HG02678 (cell line): ENCODE results near the gene GDF7.

Experiments
- ATAC-seq: cut with Tn5 transposase; IDR thresholded peaks from one replicate; pipeline ENCODE4 v1.9.1; 2021; ENCODE audit warnings: mild to moderate bottlenecking, moderate library complexity; ENCODE audit not compliant: unreplicated experiment

The GDF7 gene

DNA sequence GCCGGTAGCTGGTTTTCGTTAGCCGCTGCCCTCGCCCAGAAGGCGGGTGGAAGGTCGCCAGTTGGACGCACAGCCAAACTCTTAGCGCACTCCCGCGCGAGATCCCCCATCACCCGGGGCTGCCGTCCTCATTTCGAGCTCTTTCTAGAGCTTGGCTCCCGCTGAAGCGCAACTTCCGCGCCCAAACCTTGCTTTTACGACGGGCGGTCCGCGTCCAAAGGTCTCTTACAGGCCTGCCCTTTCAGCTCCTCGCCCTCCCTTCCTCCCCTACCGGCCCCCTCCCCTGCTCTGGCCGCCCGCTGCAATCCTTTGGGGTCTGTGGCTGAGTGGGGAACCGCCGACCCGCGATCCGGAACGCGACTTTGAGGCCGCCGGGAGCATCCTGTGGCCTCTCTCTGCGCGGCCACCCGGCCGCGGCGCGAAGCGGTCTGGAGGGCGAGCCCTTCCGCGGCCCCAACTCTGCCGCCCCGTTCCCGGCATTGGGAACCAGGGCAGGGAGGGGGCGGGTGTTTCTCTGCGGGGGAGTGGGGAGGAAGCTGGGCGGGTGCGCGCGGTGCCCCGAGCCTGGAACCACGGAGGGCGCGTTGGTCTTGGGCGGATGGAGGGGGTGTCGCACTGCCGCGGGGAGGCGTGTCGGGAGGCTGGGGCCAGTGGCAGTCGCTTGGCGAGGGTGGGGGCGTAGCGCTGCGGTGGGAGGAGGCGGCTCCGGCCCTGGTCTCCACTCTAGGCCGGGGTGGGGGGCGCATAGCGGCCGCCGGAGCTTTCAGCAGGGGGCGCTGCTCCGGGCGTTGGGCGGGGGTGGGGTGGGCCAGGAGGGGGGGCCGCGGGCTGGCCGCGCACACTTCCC is at the start of gene GDF7:
TSS of gene GDF7 (plus strand) at position 841 of the 847 bp plus-strand sequence. CDS start 96 bp downstream, outside the sequence.
- ATAC-seq, result no peak

DNA sequence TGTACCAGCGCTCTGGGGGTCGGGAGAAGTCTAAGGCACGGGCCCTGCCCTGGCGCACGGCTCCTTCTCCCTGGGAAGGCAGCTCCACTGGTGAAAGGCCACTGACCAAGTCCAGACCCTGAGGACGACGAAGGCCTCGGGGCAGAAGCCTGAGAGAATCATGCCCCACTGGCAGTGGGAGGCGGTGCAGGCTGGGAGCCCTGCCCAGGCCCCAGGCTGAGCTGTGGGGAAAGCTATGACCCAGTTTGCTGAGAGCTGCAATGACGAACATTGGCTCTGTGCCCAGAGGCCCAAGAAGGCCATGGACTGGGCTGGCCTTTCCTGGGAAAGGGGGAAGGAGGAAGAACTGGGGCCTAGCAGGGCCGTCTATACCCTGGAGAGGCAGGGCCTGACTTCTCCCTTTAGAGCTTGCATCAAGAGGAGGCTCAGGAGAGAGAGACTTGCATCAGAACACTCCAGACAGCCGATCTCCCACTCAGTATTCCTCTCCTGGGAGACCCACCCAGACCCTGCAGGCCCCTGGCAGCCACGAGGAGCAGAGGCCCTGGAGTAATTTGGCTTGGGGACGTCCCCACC is 49.0 kb upstream of the GDF7 start:
- no peak for ATAC-seq

DNA sequence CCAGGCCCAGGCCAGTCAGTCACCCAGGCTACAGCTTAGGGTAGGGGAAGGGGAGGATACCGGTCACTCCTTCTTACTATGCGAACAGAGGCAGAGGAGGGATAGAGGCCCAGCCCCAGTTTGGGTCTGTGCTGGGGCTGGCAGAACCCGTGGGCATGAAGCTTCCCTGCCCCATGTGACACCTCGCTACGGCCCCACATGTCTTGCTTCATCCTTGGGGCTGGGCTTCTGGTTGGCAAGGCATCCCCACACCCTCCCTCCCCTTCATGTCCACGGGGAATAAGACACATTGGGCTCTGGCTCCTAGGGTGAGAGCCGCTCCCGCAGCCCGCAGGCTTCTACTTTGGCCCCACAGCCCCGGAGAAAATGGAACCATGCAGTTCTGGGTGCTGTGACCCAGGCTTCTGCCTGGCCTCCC is 48.5 kb upstream of the GDF7 start:
- no peak for ATAC-seq

DNA sequence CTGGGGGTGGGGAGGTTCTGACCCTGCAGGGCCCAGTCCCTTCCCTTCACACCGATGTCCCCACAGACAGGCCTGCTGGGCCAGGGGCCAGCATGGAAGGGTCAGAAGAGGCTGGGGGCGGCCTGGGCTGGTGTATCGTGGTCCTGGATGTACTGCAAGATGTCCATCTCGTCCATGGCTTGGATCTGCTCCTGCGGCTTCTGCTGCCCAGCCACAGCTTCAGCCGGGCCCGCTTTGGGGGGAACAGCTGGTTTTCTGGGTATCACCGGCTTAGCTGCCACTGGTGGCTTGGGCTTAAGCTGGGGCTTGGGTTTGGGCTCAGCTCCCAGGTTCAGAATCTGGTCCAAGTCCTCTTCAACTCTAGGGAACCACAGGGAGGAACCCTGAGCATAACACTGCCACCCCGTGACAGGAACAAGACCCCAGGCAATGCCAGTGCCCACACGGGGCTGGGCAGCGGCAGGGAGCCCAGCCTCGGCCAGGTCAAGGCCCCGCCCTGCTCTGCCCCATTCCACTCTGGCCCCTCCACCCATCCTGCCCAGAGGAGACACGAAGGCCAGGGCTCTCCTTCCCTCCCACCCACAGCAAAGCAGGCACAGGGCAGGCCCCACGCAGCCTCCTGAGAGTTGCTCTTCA is 47.9 kb upstream of the GDF7 start:
- no peak for ATAC-seq

DNA sequence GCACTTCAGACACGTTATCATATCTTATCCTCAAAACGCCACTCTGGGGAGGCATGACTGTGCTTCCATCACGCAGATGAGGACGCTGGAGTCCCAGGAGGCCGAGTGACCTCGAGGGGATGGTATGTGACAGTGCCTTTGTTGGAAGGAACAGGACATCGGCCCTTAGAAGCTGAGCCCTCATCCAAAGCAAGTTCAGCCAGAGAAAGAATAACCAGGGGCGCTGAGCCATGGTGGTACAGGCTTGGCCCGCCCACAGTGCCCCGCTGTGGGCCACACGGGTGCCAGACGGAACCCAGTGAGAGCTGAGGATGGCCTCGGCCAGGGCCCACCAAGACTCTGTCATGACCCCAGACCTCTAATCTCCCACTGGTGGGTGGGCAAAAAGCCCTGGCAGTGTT is 47.3 kb upstream of the GDF7 start:
- no peak for ATAC-seq

DNA sequence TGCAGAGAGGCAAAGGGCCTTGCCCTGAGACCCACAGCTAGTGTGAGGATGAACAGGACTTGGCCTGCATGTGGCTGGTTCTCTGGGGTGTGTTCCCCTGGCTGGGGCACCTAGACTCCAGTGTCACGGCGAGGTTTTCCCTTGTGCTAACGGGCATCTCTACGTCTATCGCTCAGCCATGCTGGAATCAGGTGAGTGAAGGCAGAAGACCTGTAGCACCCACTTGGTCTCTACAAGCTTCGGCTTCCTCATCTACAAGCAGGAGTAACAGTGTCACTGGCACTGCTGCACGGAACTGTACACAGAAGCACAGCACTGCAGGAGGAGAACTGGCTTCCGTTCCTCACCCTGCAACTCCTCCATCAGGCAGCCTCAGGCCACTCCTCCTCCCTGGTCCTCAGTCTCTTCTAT is 46.7 kb upstream of the GDF7 start:
- no peak for ATAC-seq

DNA sequence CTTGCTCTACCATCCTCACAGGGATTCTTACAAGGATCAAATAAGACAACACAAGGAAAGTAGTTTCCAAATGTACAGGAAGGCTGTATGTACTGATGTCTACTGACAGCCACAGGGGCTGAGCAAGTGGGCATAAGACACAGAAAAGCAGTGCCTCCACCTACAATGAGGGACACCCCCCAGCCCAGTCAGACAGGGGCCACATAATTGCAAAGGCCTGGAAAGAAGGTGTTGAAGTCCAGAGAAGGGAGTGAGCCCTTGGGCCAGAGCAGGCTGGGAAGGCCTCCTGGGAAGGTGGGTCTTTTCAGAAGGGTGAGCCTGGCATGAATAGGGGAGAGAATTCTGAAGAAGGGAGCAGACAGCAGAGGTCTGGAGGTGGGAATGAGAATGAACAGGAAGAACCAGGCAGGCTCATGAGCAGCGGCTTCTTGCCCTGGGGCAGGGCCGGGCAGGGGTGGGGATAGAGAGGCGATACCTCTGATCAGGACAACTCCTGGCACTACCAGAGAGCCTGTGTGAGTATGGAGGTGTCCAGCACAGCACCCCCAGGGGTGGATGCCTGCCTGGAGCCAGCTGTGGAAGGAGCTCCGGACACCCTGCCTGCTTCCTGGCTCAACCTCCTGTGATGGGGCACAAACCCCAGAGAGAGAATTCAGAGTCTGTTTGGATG is 46.1 kb upstream of the GDF7 start:
- no peak for ATAC-seq

DNA sequence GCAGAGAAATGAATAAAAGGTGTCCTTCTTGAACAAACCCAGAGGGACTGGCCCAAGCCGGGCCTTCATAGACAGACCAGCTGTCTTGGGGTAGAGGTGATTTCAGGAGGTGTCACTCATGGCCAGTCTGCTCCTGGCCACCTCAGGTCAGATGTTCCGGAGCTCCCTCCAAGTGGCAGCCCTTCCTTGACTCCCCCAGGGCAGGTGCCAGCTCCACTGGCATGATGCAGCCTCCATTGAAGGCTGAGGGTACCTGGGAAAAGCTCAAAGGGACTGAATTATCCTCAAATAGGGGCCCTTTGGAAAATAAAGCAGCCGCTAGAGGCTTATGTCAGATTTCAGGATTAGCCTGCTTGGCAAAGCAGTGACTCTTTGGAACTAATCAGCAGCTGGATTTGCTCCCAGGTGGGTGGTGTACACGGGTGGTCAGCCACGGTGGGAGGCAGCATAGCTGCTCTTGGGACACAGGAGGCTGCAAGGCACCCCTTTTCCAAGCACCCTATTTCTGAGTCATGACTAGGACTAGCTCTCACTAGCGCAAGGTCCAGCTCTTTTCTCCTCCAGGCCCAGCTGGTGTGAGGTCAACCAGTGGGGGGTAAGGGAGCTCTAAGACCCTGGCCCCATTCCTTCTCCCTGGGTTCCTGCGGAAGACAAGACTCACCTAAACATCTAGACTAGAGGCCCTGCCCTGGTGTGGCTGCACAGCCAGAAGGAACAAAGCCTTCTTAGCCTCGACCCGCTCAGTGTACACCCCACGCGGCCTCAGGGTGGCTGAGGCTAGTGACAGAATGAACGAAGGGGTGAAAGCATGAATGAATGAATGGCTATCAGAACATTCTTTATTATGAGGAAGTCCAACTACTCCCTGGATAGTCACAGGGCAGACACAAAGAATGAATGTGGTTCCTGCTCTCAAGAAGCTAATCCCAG is 45.3 kb upstream of the GDF7 start:
- ATAC-seq, result no peak

DNA sequence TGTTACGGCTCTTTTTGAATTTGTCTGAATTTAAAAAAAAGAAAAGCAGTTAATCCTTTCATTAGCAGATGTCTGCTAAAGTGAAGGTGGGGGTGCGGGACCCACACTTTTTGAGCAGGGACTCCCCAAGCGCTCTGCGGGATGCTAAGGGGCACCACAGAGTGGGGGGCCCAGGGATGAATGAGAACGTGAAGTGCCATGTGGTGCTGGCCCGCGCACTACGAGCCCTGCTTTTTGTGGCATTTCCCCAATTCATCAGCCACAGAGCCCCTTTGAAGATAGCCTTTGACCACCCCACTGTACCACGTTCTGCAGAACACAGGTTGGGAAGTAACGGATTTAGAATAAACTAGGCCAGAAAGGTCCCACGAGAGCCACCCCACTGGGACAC is 44.7 kb upstream of the GDF7 start:
- no peak for ATAC-seq

DNA sequence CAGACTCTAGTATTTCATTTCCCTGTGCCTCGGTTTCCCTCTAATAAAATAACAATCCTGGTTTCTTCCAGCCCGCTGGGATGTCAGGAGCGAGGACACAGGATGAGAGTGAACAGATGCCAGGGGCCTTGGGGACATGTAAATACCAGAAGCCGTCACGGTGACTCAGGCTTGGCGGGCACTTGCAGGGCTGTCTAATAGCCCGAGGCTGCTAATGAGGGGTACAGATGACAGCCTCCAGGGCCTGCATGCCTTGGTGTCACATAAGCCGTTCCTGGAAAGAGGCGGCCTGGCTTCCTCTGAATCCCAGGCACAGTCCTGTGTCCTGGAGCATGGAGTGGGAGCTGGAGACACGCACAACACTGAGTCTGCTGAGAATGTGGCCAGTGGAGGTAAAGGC is 44.2 kb upstream of the GDF7 start:
- no peak for ATAC-seq

DNA sequence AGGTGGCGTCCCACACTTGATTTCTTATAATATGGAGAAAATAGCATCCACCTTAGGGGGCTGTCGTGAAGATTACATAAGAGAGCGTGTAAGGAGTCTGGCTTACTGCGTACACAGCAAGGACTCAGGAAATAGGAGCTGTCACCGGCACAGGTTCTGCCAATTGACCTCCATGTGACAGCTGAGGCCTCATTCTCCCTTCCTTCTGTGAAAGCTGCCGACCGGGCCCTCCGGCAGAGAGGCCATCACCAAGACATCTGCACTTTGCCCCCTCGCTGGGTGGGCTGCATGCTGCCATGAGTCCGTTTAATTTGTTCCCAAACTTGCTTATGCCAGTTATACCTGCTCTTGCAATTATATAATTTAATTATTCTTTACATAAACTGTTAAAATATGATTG is 43.7 kb upstream of the GDF7 start:
- ATAC-seq, result no peak

DNA sequence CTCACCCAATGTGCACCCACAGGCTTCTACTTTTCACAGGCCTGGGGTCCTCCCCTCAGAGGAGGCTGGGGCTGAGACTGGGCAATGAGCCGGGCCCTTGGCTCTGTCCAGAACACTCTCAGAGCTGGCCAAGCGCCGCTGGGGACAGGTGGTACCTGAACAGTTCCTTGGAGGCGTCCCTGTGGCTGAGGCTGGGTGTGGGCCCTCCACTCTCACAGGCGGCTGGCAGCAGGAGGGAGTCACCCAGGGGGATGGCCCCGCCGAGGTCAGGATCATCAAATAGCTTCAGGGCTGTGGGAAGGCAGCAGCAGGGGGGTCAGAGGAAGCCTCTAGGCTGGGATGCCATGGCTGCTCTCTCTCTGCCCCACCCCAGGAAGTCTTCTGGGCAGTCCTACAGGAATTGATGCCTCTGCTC is 43.2 kb upstream of the GDF7 start:
- no peak for ATAC-seq

DNA sequence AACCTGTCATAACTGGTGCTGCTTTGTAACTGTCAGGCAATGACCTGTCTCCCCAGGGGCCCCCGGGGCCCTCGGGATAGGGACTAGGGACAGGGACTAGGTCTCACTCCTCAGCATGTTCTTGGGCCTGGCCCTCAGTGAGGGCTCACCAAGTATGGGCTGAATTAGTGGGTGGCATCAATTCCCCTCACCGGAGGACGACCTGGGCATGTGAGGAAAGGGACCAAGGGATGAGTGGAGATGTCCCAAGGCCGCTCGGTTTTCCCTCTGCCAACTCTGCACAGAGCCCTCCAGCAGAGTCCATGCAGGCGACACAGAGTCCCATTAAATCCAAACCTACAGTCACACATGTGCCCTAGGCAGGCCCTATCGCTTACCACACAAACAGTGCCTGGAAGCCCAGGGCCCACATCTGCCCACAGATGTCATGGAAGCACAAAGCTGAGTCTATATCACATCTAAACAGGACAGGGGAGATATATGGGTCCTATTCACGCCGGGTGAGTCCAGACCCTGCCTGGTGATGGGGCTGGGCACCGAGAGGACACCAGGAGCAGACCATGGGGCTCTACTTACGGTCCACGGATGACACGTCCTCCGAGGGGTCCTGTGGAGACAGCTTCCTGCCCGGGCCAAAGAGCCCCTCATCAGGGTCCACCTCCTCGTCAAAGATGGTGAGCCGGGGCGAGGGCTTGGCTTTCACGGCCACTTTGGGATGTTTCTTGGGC is 42.6 kb upstream of the GDF7 start:
- no peak for ATAC-seq

DNA sequence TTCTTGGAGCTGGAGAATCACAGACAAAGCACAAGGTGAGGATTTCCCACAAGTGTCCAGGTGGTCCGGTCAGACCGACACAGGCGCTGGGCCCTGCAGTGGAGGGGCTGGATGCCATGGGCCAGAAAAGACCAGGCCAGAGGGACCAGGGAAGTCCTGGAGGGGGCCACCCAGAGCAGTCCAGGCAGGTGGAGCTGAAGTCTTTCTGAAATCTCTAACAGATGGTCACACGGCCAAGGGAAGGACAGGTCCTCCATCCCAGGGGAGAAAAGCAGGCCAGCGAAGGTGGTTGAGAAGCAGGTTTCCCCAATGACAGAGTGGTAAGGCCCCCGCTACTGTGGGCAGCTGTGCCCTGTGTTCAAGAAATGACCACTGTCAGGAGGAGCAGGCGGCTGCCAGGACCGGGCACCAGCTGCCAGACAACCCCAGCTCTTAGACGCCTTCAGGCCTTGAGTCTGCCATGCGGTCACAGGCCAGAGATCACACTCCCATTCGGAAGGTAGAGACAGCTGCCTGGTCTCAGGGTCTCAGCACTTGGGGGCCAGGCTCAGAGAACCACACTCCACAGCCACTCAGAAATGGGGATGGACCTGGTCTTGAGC is 42.0 kb upstream of the GDF7 start:
- no peak for ATAC-seq

DNA sequence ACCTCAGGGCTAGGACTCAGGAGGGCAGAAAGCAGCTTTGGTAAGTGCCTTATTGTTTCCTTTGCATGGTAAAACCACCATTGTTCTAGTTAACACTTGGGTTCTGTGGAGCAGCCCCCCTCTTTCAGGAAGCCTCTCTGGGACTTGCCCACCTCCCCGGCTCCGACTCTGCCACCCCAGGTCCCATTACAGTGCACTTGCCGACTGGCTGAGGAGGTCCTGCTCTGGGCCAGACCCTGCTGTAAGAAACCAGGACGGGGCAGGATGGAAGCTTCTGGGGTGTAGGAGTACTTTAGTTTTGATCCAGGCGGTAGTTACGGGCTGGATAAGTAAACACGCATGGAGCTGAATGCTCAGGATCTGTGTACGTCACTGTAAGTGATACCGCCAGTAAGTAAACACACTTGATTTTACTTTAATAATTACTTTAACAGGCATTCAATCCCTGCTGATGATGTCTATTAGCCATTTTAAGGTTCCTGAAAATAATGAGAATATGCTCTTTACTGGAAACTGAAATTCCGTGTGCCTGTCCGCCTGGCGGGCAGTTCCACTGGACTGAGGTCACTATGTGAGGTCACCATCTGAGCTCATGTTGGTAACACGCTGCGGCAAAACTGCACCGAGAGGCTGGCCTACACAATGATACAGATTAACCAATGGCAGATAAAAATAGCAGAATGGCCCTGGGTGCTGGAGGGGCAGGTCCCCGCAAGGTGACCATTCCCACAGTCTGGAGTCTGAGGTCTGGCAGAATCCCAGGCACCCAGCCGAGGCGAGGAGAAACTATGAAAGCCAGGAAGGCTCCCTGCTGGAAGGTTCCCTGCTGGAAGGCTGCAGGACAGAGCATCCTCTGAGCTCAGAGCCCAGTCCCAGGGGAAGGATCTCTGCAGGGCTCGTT is 41.2 kb upstream of the GDF7 start:
- no peak for ATAC-seq

DNA sequence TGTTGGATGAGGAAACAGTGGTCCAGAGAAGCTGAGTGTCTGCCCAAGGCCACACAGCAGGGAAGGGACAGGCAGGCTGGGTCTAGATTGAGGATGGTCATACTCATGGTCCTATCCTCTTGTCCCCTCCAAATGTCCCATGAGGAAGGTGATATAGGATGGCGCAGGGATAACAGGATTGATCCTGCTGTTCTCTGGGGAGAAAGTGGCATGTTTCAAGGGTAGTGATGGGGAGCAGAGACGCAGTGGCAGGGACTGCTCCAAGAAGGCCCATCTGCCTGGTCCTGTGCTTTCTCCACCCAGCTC is 40.6 kb upstream of the GDF7 start:
- ATAC-seq, result no peak

DNA sequence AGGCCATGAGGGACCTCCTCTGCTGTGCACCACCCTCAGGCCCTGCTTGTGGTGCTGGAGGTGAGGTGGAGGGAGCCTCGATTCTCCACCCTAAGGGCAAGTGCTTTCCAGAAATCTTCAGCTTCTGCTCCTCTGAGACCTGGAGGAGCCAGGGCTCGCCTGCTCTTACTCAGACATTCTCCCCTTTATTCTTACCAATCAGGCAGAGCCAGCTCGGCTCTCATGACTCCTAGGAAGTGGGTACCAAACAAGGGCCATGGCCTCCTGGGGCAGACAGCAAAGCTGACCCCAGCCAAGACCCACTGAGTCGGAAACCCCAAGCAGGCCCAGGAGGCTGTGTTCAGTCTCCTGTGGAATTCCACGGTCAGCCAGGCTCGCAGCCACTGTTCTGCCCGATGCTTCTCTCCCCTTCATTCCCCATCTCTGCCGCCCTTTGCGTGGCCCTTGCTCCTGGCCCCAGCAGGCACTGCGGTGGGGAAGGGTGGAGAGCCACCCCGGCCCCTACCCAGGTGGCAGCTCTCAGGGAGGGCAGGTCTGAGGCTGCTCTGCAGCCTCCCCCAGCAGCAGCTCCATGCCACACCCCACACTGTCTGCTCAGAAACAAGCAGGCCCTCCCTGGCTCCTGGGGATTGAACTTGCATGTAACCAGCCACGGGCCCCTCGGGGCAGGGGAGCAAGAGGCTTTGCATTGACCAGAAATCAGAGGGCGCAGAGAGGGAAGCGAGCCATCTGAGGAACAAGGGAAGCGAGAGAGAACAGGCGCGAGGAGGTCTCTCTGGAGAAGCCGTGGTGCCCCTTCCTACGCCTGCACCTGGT is 40.0 kb upstream of the GDF7 start:
- no peak for ATAC-seq
